Ascending aorta (tissue), 2 donors: ENCODE results near the gene YAP1. TPM values are rescaled to one million over a fixed set of nuclear protein-coding genes. Genes with fewer than 3 reads are reported as not detected.

Experiments
- DNase-seq, 2 donors: peaks; one replicate each; pipeline ENCODE4 v3.0.0-alpha.2; 2019; ENCODE audit warnings: low spot score in 2 of 2
- H3K27ac ChIP-seq, 2 donors: fragments of 200-600 bp; sonication (generic); one replicate each; pipeline ENCODE4 v1.5.1; 2016 to 2017; ENCODE audit warnings: mild to moderate bottlenecking in 1 of 2
- H3K27me3 ChIP-seq: fragments of 200-600 bp; sonication (generic); one replicate; pipeline ENCODE4 v1.5.1; 2017
- H3K36me3 ChIP-seq, 2 donors: fragments of 200-600 bp; sonication (generic); one replicate each; pipeline ENCODE4 v1.5.1; 2016
- H3K4me1 ChIP-seq, 2 donors: fragments of 200-600 bp; sonication (generic); one replicate each; pipeline ENCODE4 v1.5.1; 2016 to 2017; ENCODE audit warnings: mild to moderate bottlenecking in 1 of 2
- H3K4me3 ChIP-seq, 2 donors: fragments of 200-600 bp; sonication (generic); one replicate each; pipeline ENCODE4 v1.5.1; 2016 to 2017; ENCODE audit warnings: mild to moderate bottlenecking in 1 of 2
- H3K9me3 ChIP-seq, 2 donors: fragments of 200-600 bp; sonication (generic); one replicate each; pipeline ENCODE4 v1.5.1; 2016
- intact Hi-C: fragments of 100-400 bp; cut with DNase I; formaldehyde crosslinking; loops from one replicate; pipeline ENCODE4 v1.15.1; 2023
- total RNA-seq: library from RNA; depleted of rRNA; stranded (reverse); fragments of >200 nt; gene quantifications from one replicate; pipeline ENCODE4 v1.1.0, GENCODE V29; 2016
- TF ChIP-seq, protein P1 (sequence below), 3 experiments: fragments of 200-600 bp in 2 of 3; fragments of 450-650 bp in 1 of 3; sonication (generic) in 2 of 3; IDR thresholded peaks; one replicate each; pipeline ENCODE4 v1.5.1; 2016 to 2019; ENCODE audit warnings: antibody characterized with exemption in 3 of 3, mild to moderate bottlenecking in 1 of 3, moderate library complexity in 1 of 3

Gene YAP1
- total RNA-seq, 1 donor from 2014 or later, result 516 TPM

- DNase-seq, result no peak
- H3K27me3 ChIP-seq, result no peaks in the 10 kb centered on the region
- H3K27ac ChIP-seq, result peak overlapping the region; percentile 12 to 24
- no peaks in the 10 kb centered on the region for H3K9me3 ChIP-seq
- TF ChIP-seq, protein P1, sequence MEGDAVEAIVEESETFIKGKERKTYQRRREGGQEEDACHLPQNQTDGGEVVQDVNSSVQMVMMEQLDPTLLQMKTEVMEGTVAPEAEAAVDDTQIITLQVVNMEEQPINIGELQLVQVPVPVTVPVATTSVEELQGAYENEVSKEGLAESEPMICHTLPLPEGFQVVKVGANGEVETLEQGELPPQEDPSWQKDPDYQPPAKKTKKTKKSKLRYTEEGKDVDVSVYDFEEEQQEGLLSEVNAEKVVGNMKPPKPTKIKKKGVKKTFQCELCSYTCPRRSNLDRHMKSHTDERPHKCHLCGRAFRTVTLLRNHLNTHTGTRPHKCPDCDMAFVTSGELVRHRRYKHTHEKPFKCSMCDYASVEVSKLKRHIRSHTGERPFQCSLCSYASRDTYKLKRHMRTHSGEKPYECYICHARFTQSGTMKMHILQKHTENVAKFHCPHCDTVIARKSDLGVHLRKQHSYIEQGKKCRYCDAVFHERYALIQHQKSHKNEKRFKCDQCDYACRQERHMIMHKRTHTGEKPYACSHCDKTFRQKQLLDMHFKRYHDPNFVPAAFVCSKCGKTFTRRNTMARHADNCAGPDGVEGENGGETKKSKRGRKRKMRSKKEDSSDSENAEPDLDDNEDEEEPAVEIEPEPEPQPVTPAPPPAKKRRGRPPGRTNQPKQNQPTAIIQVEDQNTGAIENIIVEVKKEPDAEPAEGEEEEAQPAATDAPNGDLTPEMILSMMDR (IDR thresholded peaks at IDR 0.05), result no peak
- intact Hi-C loops, result no loop called here
- H3K36me3 ChIP-seq, result peaks cover 26 to 58% of the 10 kb centered on the region in 2 donors
- no peak overlapping the region for H3K4me3 ChIP-seq
- H3K4me1 ChIP-seq, result peaks cover 0 to 1% of the 10 kb centered on the region in 2 donors
These were observed 98.6 kb downstream of the YAP1 start for GRCh38 chr11:102208835-102209234.

DNA sequence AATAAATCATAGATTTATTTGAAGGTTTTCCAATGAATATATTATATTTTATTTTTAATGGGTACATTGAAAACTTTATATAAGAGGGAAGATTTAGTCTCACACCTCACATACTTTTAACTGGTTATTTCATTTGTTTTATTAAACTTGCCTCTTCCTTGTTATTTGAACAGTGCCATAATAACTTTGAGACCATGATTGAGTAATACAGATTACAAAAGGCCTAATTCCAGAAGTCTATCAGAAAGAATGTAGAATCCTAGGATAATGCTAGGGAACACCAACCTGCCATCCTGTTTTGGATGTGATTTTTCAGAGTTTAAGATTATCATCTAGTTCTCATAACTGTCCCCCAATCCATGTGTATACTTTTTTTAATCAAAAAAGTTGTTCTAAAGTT, 104.4 kb downstream of the YAP1 start:
- TF ChIP-seq, protein P1 (IDR thresholded peaks at IDR 0.05), result no peak
- no peak overlapping the region for H3K4me3 ChIP-seq
- peak overlapping the region; percentile 89 to 91 for H3K27ac ChIP-seq
- no peak for DNase-seq
- H3K4me1 ChIP-seq, result peaks cover 4 to 38% of the 10 kb centered on the region in 2 donors
- H3K27me3 ChIP-seq, result no peaks in the 10 kb centered on the region
- H3K36me3 ChIP-seq, result peaks cover 3 to 33% of the 10 kb centered on the region in 2 donors
- no peaks in the 10 kb centered on the region for H3K9me3 ChIP-seq
- intact Hi-C loops, result loop anchor here (5.0 kb wide), 2 partner anchors 37 to 53 kb away; no protein-coding TSS in a partner anchor

DNA sequence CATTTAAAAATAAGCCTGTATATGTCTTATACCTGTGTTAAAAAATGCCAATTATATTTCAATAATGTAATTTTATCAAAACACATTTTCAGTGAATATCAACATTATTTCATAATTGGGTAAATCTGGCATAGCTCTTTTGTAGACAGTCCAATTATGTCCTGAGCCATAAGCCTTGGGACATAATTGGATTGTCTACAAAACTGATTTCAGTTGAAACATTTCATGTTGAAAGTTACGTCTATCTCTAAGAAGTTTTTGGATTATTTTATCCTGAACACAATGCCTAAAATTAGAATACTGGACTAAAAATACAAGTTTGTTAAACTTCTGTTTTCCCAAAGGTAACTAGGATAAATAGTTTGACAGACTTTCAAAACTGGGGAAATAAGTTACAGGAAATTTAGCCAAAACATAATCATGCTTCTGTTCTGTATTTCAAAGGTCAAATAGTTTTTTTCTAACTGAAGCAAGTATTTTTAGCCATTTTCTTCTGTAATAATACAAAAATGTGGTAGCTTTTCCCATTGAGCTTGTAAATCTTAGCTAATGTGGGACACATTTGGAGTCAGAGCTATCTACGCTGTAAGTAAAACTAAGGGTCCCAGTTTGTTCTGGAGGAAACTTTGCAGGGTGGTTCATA, 106.3 kb downstream of the YAP1 start:
- peak overlapping the region; percentile 89 to 91 for H3K27ac ChIP-seq
- DNase-seq, result no peak
- H3K9me3 ChIP-seq, result no peaks in the 10 kb centered on the region
- TF ChIP-seq, protein P1 (IDR thresholded peaks at IDR 0.05), result no peak
- H3K4me3 ChIP-seq, result no peak overlapping the region
- peaks cover 3 to 26% of the 10 kb centered on the region in 2 donors for H3K36me3 ChIP-seq
- intact Hi-C loops, result loop anchor here (2.0 to 5.0 kb wide), 6 partner anchors 39 to 170 kb away; partner anchors contain the start of genes BIRC2, CFAP300 and YAP1
- H3K27me3 ChIP-seq, result no peaks in the 10 kb centered on the region
- peaks cover 6 to 47% of the 10 kb centered on the region in 2 donors for H3K4me1 ChIP-seq

- H3K4me3 ChIP-seq, result no peak overlapping the region
- DNase-seq, result no peak
- H3K9me3 ChIP-seq, result no peaks in the 10 kb centered on the region
- peaks cover 7 to 38% of the 10 kb centered on the region in 2 donors for H3K4me1 ChIP-seq
- peak overlapping the region in 1 of 2 donors; percentile 89 for H3K27ac ChIP-seq
- peaks cover 0 to 11% of the 10 kb centered on the region in 2 donors for H3K36me3 ChIP-seq
- no peaks in the 10 kb centered on the region for H3K27me3 ChIP-seq
- intact Hi-C loops, result loop anchor here (10.0 kb wide), 1 partner anchor 306 kb away; the partner anchor contains the start of genes ANGPTL5 and CEP126
- TF ChIP-seq, protein P1 (IDR thresholded peaks at IDR 0.05), result no peak
These were observed 110.7 kb downstream of the YAP1 start for GRCh38 chr11:102220728-102221467.

- TF ChIP-seq, protein P1 (IDR thresholded peaks at IDR 0.05), result no peak
- Histone ChIP-seq H3K9me3 (no peaks in the 10 kb centered on the region), H3K27me3 (no peaks in the 10 kb centered on the region), H3K36me3 (peaks cover 7 to 17% of the 10 kb centered on the region in 2 donors), H3K4me3 (no peak overlapping the region), H3K27ac (no peak overlapping the region), H3K4me1 (peaks cover 3 to 34% of the 10 kb centered on the region in 2 donors)
- DNase-seq, result no peak
- intact Hi-C loops, result loop anchor here (10.0 kb wide), 1 partner anchor 309 kb away; the partner anchor contains the start of genes ANGPTL5 and CEP126
These were observed 113.6 kb downstream of the YAP1 start for GRCh38 chr11:102223859-102224258.
